Neuron (in vitro differentiated cells): ENCODE data around the gene PCLO.

Experiments
- H2AFZ ChIP-seq: one replicate; pipeline ENCODE4 v1.6.1; 2013; ENCODE audit warnings: low read depth, mild to moderate bottlenecking, inconsistent platforms, low read length, moderate library complexity
- H3K27me3 ChIP-seq: one replicate; pipeline ENCODE4 v1.6.1; 2013; ENCODE audit warnings: low read length; ENCODE audit not compliant: insufficient read depth
- H3K36me3 ChIP-seq: one replicate; pipeline ENCODE4 v1.6.1; 2013; ENCODE audit warnings: low read length; ENCODE audit not compliant: insufficient read depth
- H3K4me1 ChIP-seq: one replicate; pipeline ENCODE4 v1.6.1; 2013; ENCODE audit warnings: low read length; ENCODE audit not compliant: insufficient read depth
- H3K4me3 ChIP-seq: 2 replicates; pipeline ENCODE4 v1.5.1; 2013; ENCODE audit warnings: mild to moderate bottlenecking, low read length, moderate library complexity
- H3K9me3 ChIP-seq: one replicate; pipeline ENCODE4 v1.6.1; 2013; ENCODE audit warnings: low read length

PCLO gene

DNA sequence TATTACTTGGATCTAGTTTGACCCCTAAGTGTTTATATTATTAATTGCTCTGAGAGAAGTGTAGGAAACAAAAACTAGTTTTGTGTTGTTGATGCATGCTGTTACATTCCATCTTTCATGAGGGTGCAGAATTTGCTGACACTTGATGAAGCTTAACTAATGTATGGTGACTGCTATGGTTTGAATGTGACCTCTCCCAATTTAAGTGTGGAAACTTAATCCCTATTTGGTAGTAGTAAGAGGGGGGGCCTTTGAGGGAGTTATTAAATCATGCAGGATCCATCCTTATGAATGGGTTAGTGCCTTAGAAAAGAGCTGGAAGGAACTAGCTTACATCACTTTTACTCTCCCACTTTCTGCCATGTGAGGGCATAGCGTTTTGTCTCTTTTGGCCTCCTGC lies 142.5 kb downstream of the PCLO start:
- no peak overlapping the region for H3K4me3 ChIP-seq
- no peak overlapping the region for H2AFZ ChIP-seq
- peaks cover 4% of the 10 kb centered on the region for H3K4me1 ChIP-seq
- H3K27me3 ChIP-seq = no peaks in the 10 kb centered on the region
- peaks cover 4% of the 10 kb centered on the region for H3K9me3 ChIP-seq
- no peaks in the 10 kb centered on the region for H3K36me3 ChIP-seq

DNA sequence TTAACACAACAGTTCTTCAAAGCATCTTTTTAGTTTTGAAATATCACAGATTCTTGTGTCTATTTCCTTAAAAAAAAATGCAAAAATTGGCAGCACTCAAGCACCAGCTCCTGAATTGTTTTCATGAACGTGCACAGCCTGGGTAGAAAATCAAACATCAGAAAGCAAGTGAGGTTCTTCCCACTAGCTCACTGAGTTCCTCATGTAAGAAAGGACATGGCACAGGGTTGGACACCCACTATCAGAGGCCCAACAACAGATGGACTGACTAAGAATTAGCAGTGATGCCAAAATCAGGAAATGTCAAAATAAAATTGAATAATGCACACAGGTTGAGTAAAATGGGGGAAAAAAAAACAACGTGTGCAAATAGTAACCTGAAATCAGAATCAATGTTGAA lies 146.8 kb downstream of the PCLO start:
- no peaks in the 10 kb centered on the region for H3K27me3 ChIP-seq
- H2AFZ ChIP-seq = no peak overlapping the region
- H3K36me3 ChIP-seq = no peaks in the 10 kb centered on the region
- peaks cover 4% of the 10 kb centered on the region for H3K4me1 ChIP-seq
- no peak overlapping the region for H3K4me3 ChIP-seq
- H3K9me3 ChIP-seq = peaks cover under 1% of the 10 kb centered on the region

DNA sequence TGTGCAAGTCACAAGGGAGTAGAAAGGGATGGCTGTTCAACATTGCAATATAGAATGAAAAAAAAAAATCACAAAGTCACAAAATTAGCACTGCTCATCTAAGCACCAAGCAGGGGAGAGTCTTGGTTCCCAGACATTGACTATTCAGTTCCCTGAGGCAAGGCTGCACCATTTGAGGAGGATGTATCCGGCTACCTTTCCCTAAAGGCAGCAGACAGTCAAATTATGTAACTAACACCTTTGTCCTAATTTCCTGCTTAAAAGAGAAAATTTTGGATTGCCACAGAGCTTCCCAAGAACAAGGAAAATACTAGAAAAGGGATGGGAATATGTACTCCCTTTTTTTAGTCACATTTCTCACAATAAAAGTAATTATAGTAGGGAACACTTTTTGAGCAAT lies 148.1 kb downstream of the PCLO start:
- Histone ChIP-seq H3K4me3 (no peak overlapping the region), H3K4me1 (peaks cover 4% of the 10 kb centered on the region), H3K9me3 (no peaks in the 10 kb centered on the region), H2AFZ (no peak overlapping the region), H3K36me3 (no peaks in the 10 kb centered on the region), H3K27me3 (no peaks in the 10 kb centered on the region)

DNA sequence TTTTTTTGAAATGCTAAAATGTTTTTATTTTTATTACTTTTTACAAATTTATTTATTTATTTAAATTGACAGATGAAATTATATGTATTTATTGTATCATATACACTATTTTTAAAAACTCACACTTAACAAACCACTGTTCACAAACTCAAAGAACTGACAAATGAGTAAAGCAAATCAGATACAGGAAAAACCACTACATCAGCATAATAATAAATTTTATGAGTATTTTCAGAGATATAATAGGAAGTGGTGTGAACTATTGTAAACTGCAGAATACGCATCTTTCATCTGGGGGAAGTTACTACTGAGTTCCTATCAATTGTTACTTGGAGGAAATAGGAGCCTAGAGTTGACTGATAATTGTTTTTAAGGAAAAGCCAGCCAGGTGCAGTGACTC lies 150.7 kb downstream of the PCLO start:
- H3K27me3 ChIP-seq = no peaks in the 10 kb centered on the region
- no peak overlapping the region for H3K4me3 ChIP-seq
- H3K36me3 ChIP-seq = no peaks in the 10 kb centered on the region
- H3K9me3 ChIP-seq = no peaks in the 10 kb centered on the region
- H2AFZ ChIP-seq = no peak overlapping the region
- H3K4me1 ChIP-seq = peaks cover 4% of the 10 kb centered on the region

DNA sequence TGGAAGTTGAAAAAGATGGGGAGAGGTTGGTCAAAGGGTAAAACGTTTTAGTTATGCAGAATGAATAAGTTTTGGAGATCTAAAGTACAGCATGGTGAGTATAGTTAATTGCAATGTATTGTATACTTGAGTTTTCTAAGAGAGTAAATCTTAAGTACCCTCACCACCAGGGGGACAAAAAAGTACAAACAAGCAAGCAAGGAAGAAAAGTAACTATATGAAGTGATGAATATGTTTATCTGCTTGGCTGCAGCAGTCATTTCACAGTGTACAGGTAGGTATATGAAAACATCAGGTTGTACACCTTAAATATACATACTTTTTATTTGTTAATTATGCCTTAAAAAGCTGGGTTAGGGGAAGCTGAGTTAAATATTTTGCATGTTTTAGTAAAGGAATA lies 157.3 kb downstream of the PCLO start:
- peaks cover 1% of the 10 kb centered on the region for H3K9me3 ChIP-seq
- no peaks in the 10 kb centered on the region for H3K27me3 ChIP-seq
- H3K4me1 ChIP-seq = no peaks in the 10 kb centered on the region
- H2AFZ ChIP-seq = no peak overlapping the region
- no peaks in the 10 kb centered on the region for H3K36me3 ChIP-seq
- no peak overlapping the region for H3K4me3 ChIP-seq

DNA sequence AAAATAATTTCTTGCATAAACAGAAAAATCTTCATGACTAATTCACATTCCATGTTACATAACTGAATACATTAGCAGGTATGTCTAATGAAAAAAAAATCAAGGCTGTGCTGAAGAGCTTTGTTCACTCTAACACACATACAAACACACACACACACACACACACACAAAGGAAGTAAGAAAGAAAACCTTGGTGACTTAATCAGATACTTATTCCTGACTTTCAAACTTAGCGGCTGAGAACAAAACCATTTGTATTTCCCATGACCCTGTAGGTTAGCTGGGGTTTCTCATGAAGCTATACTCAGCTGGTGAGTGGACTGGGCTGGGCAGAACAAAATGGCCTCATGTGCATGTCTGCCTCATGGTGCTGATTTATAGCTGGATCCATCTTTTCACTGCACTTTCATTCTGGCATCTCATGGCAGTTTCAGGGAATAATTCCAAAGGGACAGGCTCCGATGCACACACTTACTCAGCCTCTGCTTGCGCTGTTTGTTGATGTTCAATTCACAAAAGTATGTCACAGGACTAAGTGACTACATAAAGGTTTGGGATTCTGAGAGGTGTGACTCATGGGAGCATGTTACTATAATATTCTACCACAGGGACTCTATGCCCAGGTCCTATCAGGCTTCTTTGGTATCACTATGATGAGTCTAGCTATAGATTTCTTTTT lies 161.2 kb downstream of the PCLO start:
- no peaks in the 10 kb centered on the region for H3K4me1 ChIP-seq
- H3K9me3 ChIP-seq = peaks cover 2% of the 10 kb centered on the region
- H3K36me3 ChIP-seq = no peaks in the 10 kb centered on the region
- H3K27me3 ChIP-seq = no peaks in the 10 kb centered on the region
- H2AFZ ChIP-seq = no peak overlapping the region
- H3K4me3 ChIP-seq = no peak overlapping the region

DNA sequence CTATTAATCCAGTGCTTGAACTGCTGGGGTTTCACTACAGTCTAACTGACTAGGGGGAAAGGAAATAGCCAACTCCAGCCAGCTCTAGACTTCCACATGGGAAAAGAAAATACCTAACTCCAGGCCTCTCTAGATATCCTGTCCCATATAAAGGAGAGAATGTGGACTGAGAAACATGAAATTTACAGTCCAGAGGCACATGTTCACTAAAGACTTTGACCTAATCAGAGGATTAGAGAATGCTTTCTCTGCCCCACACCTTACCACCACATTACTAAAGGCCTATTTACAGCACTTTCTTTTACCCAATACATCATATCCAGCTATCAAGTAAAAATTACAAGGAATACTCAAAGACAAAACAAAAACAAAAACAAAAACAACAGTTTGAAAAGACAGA lies 164.2 kb downstream of the PCLO start:
- no peaks in the 10 kb centered on the region for H3K27me3 ChIP-seq
- H2AFZ ChIP-seq = no peak overlapping the region
- no peak overlapping the region for H3K4me3 ChIP-seq
- no peaks in the 10 kb centered on the region for H3K36me3 ChIP-seq
- peaks cover 2% of the 10 kb centered on the region for H3K9me3 ChIP-seq
- no peaks in the 10 kb centered on the region for H3K4me1 ChIP-seq

DNA sequence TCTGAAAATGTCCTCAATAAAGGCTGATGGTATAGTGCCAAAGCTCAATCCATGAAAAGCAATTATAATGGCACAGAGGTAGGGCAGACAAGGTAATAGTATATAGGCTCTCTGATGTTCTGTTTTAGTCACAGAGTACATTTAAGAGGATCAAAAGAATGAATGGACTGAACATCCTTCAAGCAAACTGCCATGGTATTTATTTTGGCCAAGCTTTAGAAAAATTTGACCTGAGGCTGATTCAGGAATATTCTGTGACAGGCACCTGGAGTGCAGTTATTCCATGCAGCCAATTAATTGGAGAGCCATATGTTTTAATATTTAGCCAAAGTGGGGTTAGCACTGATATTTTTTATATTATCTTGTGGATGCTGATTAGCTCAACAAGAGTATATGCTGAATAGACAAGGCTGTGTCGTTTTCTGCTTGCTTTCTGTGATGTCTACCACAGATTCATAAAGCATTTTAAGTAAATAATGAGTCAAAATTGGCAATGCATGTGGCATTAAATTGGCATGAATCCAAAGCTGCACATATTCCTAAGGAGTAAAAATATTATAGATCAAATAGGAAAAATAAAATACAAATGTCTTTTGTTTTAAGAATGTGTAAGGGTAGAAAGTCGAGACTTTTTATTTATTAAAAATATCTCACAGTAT lies 177.4 kb downstream of the PCLO start:
- no peaks in the 10 kb centered on the region for H3K36me3 ChIP-seq
- no peaks in the 10 kb centered on the region for H3K4me1 ChIP-seq
- no peaks in the 10 kb centered on the region for H3K9me3 ChIP-seq

DNA sequence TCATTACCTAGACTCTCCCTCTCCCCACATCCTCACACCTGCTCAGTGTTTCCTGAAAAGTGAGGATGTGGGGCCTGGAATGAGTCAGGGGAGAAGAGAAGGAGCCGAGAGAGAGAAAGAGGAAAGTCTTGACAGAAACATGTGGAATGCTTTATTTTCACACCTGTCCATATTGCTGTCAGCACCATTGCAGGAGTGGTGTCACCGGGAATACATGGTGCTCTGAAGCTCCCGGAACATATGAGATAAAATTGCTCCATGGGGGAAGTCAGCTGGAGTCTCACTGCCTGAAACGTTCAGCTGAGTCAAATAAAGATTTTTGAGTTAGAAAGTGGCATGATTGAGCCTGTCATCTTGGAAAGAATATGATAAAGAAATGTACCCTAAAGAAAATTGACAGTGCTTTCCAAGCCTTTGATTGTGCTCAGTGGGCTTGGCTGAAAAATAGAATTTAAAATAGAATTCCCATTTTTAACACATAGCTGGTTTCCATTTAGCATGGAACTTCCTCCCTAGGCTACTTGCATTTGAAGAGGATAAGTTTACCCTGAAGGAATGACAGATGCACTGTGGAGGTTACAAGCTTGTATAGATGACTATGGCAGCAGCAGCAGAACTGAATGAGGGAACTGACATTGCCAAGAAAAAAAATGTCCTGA lies 182.4 kb downstream of the PCLO start:
- no peaks in the 10 kb centered on the region for H3K4me1 ChIP-seq
- H3K9me3 ChIP-seq = no peaks in the 10 kb centered on the region
- H3K27me3 ChIP-seq = no peaks in the 10 kb centered on the region
- H3K36me3 ChIP-seq = no peaks in the 10 kb centered on the region
- no peak overlapping the region for H2AFZ ChIP-seq
- H3K4me3 ChIP-seq = no peak overlapping the region

More for the DNA sequence above, 177.4 kb downstream of the PCLO start:
- no peak overlapping the region for H3K4me3 ChIP-seq
- no peak overlapping the region for H2AFZ ChIP-seq
- no peaks in the 10 kb centered on the region for H3K27me3 ChIP-seq

DNA sequence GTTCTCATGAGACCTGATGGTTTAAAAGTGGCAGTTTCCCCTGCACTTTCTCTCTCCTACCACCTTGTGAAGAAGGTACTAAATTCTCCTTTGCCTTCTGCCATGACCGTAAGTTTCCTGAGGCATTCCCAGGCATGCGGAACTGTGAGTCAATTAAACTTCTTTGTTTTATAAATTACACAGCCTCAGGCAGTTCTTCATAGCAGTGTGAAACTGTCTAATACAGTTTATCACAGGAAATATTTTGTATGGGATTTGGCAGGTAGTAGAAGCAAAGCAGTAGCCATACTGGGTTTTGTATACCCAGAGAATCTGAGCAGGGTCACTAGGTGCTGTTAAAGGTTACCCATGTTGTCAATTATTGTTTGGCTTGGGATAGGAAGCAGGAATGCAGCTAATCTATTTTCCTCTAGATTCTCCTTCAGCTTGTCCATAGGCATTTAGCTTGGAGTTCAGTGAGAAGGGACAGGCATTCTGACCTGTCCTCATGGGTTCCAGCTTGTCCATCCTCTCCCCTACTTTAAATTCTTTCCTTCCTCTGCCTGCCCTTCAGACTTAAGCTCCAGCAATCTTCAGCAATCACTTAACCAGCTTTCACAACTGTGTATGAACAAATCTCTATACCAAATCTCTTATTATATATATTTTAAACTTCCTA lies 186.7 kb downstream of the PCLO start:
- Histone ChIP-seq H3K36me3 (no peaks in the 10 kb centered on the region), H2AFZ (no peak overlapping the region), H3K27me3 (no peaks in the 10 kb centered on the region), H3K4me3 (no peak overlapping the region), H3K9me3 (no peaks in the 10 kb centered on the region), H3K4me1 (peaks cover 2% of the 10 kb centered on the region)

DNA sequence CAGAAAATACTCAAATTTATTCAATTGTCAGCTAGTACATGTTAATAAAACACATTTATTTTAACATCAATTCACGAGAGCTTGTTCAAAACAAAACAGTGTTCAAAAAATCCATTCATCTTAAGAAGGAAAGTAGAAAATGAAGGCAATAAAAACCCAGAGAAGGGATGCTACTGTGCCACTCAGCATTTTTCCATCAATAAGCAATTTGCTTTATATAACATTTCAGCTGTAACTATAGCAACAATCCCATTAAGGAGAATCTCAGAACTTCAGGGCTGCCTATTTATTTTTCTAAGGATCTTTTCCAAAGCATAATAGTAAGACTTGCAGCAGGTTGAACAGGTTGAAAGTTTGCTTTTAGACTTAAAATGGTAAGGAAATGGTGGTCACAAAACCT lies 190.5 kb downstream of the PCLO start:
- Histone ChIP-seq H3K27me3 (no peaks in the 10 kb centered on the region), H3K36me3 (no peaks in the 10 kb centered on the region), H3K9me3 (no peaks in the 10 kb centered on the region), H3K4me3 (no peak overlapping the region), H3K4me1 (peaks cover 2% of the 10 kb centered on the region), H2AFZ (no peak overlapping the region)

DNA sequence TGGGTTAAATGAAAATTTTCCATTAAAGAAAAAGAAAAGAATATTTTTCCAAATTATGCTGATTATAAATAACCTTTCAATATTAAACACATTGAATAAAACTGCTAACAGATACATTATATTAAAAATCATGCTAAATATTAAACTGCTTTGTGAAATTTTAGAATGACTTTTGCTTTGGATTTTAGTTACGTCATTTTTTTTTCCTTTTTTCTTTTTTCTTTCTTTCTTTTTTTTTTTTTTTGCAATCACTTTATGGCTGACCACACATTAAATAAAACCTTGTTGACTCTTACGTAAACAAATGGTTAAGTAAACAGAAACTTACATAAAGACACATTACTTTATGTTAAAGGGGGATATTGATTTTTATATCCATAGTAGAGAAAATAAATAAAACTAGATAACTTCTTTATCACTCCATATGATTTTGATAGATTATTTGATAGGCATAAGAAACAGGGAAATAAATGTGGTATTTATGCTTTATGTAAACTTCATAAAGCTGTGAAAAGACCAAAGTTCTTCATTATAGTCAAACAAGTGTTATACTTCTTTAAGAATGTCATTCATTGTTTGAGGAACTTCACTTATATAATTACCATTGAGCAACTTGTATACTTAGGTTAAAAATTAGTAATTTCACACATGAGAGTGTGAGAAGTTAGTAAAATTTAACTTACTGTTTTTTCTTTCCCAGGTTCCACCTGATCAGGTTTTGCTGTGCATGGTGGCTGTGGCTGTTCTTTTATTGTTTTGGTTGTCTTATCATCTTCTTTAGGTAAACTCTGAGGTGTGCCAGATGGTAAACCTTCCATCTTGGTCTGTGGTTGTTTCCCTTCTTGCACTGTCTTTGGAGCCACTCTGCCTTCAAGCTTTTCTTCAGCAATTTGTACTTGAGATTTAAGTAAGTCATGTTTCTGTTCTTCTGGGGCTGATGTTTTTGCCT lies 197.3 kb downstream of the PCLO start:
- Histone ChIP-seq H3K4me3 (no peak overlapping the region), H3K4me1 (no peaks in the 10 kb centered on the region), H3K9me3 (peaks cover 6% of the 10 kb centered on the region), H2AFZ (no peak overlapping the region), H3K27me3 (no peaks in the 10 kb centered on the region), H3K36me3 (peaks cover 22% of the 10 kb centered on the region)
